Measurements from ENCODE around the gene LRRC47.
"Not testable (repeated sequence)": the region's sequence is repeated elsewhere in the genome, so short reads cannot be mapped to it uniquely, and the experiment has no call there.

DNA sequence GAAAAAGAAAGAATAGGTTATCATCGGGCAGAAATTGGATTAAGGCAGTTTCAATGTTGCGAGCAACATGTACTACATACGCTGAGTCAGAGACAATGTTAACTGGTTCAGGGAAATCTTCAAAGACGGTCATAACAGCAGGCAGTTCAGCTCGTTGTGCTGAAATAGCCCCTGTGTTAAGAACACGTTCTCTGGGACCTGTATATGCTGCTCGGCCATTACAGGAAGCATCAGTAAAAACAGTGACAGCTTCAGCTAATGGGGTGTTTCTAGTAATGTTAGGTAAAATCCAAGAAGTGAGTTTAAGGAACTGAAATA is 8.3 kb upstream of the LRRC47 start:
- TF ChIP-seq POLR2AphosphoS5 (IDR thresholded peaks at IDR 0.05), result not testable (repeated sequence)
- TF ChIP-seq, protein P1, sequence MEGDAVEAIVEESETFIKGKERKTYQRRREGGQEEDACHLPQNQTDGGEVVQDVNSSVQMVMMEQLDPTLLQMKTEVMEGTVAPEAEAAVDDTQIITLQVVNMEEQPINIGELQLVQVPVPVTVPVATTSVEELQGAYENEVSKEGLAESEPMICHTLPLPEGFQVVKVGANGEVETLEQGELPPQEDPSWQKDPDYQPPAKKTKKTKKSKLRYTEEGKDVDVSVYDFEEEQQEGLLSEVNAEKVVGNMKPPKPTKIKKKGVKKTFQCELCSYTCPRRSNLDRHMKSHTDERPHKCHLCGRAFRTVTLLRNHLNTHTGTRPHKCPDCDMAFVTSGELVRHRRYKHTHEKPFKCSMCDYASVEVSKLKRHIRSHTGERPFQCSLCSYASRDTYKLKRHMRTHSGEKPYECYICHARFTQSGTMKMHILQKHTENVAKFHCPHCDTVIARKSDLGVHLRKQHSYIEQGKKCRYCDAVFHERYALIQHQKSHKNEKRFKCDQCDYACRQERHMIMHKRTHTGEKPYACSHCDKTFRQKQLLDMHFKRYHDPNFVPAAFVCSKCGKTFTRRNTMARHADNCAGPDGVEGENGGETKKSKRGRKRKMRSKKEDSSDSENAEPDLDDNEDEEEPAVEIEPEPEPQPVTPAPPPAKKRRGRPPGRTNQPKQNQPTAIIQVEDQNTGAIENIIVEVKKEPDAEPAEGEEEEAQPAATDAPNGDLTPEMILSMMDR (IDR thresholded peaks at IDR 0.05), result not testable (repeated sequence)
